Peyer's patch (tissue), 4 donors: Measurements from ENCODE around the gene GFPT1.

Experiments
- POLR2A ChIP-seq, 2 donors: fragments of 450-650 bp; IDR thresholded peaks; one replicate each; pipeline ENCODE4 v1.5.1; 2017; ENCODE audit warnings: antibody characterized with exemption in 2 of 2, mild to moderate bottlenecking in 2 of 2, moderate library complexity in 2 of 2
- TF ChIP-seq, protein P1 (sequence below), 6 experiments: fragments of 450-650 bp in 4 of 6; fragments of 200-600 bp in 2 of 6; sonication (generic) in 1 of 6; IDR thresholded peaks; one replicate each; pipeline ENCODE4 v1.5.1; 2017 to 2019; ENCODE audit warnings: antibody characterized with exemption in 6 of 6, mild to moderate bottlenecking in 3 of 6, moderate library complexity in 1 of 6

DNA sequence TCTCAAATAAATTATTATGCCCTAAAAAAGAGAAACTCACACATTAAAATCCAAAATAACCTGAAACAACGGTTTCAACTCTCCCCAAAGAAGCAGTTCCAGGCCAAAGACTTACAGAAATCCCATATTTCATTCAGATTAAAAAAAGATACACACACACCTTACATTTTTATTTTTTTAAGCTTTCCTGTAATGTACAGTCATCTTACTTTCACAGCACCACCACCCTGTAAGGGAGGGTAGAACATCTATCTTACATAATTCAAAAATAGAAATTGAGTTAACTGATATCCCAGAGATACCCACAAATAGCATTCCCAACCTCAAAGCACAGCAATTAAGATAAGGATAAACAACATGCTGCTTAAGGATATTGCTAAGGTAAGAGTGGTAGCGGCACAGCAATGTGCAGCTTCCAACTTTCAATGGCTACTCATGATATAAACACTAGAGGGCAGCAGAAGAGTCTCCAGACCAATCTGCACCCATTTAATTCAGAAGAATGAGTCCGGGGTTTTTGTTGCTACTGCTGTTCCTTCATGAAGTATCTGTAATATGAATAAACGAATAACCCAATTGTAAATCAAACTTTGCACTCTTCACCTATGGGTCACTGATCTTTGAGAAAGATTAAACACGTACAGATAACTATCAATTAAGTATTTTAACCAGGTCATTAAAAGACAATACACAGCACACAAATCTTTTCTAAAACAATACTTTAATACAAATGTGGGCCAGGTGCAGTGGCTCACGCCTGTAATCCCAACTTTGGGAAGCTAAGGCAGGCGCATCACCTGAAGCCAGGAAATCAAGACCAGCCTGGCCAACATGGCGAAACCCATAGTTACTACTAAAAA, 11.3 kb downstream of the GFPT1 start:
- TF ChIP-seq, protein P1, sequence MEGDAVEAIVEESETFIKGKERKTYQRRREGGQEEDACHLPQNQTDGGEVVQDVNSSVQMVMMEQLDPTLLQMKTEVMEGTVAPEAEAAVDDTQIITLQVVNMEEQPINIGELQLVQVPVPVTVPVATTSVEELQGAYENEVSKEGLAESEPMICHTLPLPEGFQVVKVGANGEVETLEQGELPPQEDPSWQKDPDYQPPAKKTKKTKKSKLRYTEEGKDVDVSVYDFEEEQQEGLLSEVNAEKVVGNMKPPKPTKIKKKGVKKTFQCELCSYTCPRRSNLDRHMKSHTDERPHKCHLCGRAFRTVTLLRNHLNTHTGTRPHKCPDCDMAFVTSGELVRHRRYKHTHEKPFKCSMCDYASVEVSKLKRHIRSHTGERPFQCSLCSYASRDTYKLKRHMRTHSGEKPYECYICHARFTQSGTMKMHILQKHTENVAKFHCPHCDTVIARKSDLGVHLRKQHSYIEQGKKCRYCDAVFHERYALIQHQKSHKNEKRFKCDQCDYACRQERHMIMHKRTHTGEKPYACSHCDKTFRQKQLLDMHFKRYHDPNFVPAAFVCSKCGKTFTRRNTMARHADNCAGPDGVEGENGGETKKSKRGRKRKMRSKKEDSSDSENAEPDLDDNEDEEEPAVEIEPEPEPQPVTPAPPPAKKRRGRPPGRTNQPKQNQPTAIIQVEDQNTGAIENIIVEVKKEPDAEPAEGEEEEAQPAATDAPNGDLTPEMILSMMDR (IDR thresholded peaks at IDR 0.05), result peak in 5 of 6 experiments; percentile 6 to 80 (median 76)
- TF ChIP-seq POLR2A (IDR thresholded peaks at IDR 0.05), result no peak
